C4-2B (cell line): ENCODE measurements around the gene HDAC1.

ENCODE experiments used
- H3K27ac ChIP-seq: fragments of 450-650 bp; 2 replicates; pipeline ENCODE4 v1.5.1; 2017
- ZFX ChIP-seq: fragments of 450-650 bp; IDR thresholded peaks from 2 replicates; pipeline ENCODE4 v1.6.1; 2017
- TF ChIP-seq, protein P1 (sequence below): fragments of 450-650 bp; conservative IDR thresholded peaks from 2 replicates; pipeline ENCODE4 v1.5.1; 2017; ENCODE audit warnings: mild to moderate bottlenecking

The HDAC1 gene

DNA sequence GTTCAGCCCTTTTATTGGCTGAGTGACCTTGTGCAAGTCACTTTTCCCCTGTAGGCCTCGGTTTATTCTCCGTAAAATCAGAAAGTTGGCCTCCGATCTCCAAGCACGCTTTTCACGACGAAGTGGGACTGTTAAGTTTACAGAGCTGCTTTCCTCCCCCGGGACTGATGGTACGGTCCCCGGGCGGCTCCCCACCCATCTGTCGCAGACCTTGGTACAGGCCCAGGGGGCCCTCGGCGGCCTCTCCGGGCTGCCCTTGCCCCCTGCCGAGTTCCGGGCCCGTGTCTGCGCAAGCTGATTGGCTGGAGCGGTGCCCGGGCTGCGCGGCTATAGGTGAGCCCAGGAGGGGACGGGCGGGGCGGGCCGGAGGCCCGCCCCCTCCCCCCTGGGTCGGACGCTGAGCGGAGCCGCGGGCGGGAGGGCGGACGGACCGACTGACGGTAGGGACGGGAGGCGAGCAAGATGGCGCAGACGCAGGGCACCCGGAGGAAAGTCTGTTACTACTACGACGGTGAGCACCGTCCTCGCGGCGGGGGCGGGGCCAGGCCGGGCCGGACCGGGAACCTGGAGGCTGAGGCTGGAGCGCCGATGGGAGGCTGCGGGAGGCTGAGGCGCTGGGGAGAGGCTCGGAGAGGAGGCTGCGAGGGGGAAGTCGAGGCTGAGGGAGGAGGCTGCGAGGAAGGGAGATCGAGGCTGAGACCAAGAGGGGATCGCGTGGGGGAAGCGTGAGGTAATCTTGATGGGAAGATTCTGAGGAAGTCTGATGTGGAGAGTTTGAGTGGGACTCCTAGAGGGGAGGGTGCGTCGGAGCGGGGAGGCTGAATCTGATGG is at the start of gene HDAC1:
TSS of gene HDAC1 (plus strand) at position 376 of the 831 bp plus-strand sequence. CDS start at position 463, 87 bp downstream.
- TF ChIP-seq ZFX: peak; percentile 48; the same call in 1 of the 2 replicates
- TF ChIP-seq, protein P1, sequence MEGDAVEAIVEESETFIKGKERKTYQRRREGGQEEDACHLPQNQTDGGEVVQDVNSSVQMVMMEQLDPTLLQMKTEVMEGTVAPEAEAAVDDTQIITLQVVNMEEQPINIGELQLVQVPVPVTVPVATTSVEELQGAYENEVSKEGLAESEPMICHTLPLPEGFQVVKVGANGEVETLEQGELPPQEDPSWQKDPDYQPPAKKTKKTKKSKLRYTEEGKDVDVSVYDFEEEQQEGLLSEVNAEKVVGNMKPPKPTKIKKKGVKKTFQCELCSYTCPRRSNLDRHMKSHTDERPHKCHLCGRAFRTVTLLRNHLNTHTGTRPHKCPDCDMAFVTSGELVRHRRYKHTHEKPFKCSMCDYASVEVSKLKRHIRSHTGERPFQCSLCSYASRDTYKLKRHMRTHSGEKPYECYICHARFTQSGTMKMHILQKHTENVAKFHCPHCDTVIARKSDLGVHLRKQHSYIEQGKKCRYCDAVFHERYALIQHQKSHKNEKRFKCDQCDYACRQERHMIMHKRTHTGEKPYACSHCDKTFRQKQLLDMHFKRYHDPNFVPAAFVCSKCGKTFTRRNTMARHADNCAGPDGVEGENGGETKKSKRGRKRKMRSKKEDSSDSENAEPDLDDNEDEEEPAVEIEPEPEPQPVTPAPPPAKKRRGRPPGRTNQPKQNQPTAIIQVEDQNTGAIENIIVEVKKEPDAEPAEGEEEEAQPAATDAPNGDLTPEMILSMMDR: no peak

DNA sequence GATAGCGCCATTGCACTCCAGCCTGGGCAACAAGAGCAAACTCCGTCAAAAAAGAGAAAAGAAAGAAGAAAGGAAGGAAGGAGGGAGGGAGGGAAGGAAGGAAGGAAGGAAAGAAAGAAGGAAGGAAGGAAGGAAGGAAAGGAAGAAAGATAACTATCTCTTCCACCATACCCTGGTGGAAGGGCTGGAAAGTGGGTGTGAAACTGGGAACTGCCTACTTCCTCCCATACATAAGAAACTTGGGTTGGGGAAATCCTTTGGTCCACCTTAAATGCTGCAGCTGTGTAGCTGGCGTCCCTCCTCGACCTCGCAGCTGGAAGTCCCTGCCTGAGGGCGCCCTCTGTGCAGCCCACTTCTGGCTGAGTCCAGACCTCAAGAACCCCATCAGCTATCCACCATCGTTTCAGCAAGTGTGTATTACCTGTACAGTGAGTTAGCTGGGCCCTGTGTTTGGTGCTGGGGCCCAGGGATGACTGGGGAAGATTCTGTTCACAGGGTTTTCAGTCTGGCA is 49.5 kb upstream of the HDAC1 start:
- no peak overlapping the region for H3K27ac ChIP-seq

More for the DNA sequence above, at the start of gene HDAC1:
- H3K27ac ChIP-seq: peak within 1 kb of the TSS; percentile 95

DNA sequence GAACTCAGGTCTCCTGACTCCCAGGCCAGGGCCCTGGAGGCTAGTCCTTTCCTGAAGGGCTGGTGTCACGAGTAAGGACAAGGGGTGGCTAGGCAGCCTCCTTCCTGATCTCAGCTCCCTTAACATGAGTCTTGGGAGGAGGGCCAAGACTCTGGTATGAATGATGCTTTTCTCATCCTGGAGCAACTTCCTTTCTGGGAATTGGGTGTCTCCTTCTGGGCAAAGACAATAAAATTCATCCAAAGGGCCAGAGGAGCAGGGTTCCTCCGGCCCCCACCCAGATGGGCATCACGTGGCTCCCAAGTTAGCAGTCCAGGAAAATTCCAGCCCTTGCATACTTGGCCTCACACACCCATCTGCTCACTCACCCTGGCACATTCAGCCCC is 45.0 kb upstream of the HDAC1 start, which contains the start of gene FAM167B:
TSS of gene FAM167B (plus strand) at position 335 of the 386 bp plus-strand sequence. CDS start 200 bp downstream, outside the sequence.
- H3K27ac ChIP-seq: no peak within 1 kb of the TSS
- TF ChIP-seq, protein P1: no peak
- TF ChIP-seq ZFX: no peak

More for the DNA sequence above, 49.5 kb upstream of the HDAC1 start:
- no peak for TF ChIP-seq ZFX
- TF ChIP-seq, protein P1: no peak

DNA sequence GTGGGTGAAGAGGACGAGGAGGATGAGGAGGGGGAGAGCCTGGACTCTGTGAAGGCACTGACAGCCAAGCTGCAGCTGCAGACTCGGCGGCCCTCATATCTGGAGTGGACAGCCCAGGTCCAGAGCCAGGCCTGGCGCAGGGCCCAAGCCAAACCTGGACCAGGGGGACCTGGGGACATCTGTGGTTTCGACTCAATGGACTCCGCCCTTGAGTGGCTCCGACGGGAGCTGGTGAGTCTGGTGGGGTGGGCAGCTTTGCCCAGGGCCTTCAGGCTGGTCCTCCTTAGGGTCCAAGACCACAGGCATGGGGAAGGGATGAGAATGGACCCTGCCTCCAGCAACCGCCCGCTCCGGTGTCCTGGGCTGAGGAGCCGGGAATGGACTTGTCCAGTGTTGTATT is 44.4 kb upstream of the HDAC1 start:
- no peak overlapping the region for H3K27ac ChIP-seq
- TF ChIP-seq, protein P1: no peak
- TF ChIP-seq ZFX: no peak

DNA sequence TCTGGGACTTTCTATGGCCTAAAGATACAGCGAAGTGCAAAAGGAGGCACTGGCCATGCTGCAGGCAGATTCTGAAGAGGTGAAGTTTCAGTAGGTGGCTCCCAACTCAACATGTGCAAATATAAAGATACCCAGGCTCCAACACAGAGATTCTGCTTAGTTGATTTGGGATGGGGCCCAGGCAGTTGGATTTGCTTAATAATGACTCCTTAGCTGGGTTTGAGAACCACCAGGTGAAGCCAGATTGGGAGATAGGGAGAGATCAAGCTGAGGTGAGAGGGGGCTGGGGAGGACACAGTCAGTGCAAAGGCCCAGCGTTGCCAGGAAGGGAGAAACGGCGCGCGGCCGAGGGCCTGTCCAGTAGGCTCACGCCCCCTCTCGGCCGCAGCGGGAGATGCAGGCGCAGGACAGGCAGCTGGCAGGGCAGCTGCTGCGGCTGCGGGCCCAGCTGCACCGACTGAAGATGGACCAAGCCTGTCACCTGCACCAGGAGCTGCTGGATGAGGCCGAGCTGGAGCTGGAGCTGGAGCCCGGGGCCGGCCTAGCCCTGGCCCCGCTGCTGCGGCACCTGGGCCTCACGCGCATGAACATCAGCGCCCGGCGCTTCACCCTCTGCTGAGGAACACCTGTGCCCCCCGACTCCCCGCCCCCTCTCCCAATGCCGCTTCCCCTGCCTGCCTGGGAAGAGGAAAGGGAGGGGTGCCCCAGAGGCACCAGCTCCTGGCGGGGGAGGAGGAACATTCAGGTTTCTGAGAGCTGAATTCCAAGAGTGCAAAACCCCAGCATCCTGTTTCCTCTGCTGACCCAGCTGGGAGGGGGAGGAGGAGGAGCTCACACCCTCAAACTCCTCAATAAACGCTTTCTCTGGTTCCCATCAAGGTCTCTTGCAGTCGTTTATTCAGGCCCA is 43.6 kb upstream of the HDAC1 start:
- no peak overlapping the region for H3K27ac ChIP-seq
- TF ChIP-seq, protein P1: peak; percentile 96
- TF ChIP-seq ZFX: no peak

DNA sequence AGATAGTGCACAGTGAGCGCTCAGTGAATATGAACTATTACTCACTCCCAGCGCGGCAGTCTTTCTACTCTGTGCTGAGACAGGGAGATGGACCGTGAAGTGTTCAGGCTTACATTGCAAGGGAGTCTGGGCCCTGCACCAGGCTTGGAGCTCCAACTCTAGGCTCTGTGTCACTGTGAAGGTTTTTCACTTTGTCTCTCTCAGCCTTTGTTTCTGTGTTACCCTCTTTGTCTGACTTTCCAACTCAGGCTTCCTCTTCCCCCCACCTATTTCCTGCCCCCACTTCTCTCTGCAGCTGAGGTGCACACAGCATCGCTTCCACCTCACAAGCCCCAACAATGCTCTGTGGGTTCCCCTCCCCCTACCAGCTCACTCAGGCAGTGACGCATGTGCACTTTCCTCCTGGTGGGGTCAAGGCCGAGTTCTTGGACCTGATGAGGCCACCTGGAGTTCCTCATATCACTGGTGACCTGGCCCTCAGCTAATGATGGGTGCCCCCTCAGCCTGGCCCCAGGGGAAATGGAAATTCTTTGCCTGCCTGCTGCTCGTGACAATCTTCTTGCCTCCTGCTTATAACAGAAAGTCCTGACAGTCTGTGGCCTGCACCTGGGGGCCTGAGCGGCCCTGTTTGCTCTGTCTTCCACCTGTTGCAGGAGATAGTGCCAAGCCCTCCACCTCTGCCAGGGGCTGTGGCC is 41.9 kb upstream of the HDAC1 start:
- TF ChIP-seq, protein P1: no peak
- TF ChIP-seq ZFX: no peak
- no peak overlapping the region for H3K27ac ChIP-seq
